Pancreas (tissue), 10 donors: ENCODE measurements around the gene CYP11A1. TPM values are rescaled to one million over a fixed set of nuclear protein-coding genes. Genes with fewer than 3 reads are reported as not detected.
A peak's percentile ranks its signal among the peaks of the same experiment; 100 is the strongest.
"Not testable (repeated sequence)": the region's sequence is repeated elsewhere in the genome, so short reads cannot be mapped to it uniquely, and the experiment has no call there.

Experiments used
- ATAC-seq, 4 donors: fragments of 200-7000 bp; cut with Tn5 transposase; one replicate each; pipeline versions ENCODE4 v1.8.0 to v1.9.1; 2020; ENCODE audit warnings: mild to moderate bottlenecking in 4 of 4, moderate library complexity in 4 of 4
- DNase-seq, 6 donors: peaks; one replicate each; pipeline ENCODE4 v3.0.0-alpha.2; 2020
- FAIRE-seq: peaks from 2 replicates; lab custom pipeline; 2012; peaks lifted over from hg19 to GRCh38; lab: Jason Lieb, UNC
- H3K27ac ChIP-seq, 4 donors: fragments of 200-600 bp; sonication (generic); 1 replicate in 3 of 4; 2 replicates in 1 of 4; pipeline versions ENCODE4 v1.5.0 to v1.8.0; 2020
- H3K27me3 ChIP-seq, 4 donors: fragments of 200-600 bp; one replicate each; pipeline ENCODE4 v1.8.0; 2021
- H3K36me3 ChIP-seq, 3 donors: fragments of 200-600 bp; sonication (generic) in 1 of 3; one replicate each; pipeline versions ENCODE4 v1.5.0 to v1.8.0; 2020 to 2021
- H3K4me1 ChIP-seq, 3 donors: fragments of 200-600 bp; one replicate each; pipeline ENCODE4 v1.8.0; 2021
- H3K4me3 ChIP-seq, 4 donors: fragments of 200-600 bp; sonication (generic) in 2 of 4; one replicate each; pipeline versions ENCODE4 v1.5.0 to v1.8.0; 2020 to 2021
- H3K9me3 ChIP-seq, 4 donors: fragments of 200-600 bp; one replicate each; pipeline ENCODE4 v1.8.0; 2021
- CTCF ChIP-seq, 4 donors: fragments of 200-600 bp; sonication (generic) in 3 of 4; IDR thresholded peaks; one replicate each; pipeline versions ENCODE4 v1.5.0 to v1.8.0; 2021; ENCODE audit warnings: antibody characterized with exemption in 4 of 4
- WGBS, 2 donors: extraction: QIAGEN DNeasy Blood & Tissue Kit; methylation state at CpG; one replicate each; pipeline ENCODE4 v1.1.7; 2013; 5-methylcytosine and 5-hydroxymethylcytosine counted together
- intact Hi-C, 3 donors: fragments of 100-400 bp; cut with DNase I; formaldehyde crosslinking; loops; one replicate each; pipeline versions ENCODE4 v1.11.1 to v1.14.2; 2022
- polyA plus RNA-seq, 2 donors: library from polyadenylated mRNA; stranded (reverse); fragments of 200-250 nt; gene quantifications; one replicate each; pipeline ENCODE4 v1.2.3, GENCODE V29; 2013
- total RNA-seq, 6 donors: library from RNA; stranded (reverse); fragmentation: NEBNext Ultra II Directional in 4 of 6; extraction: Animal tissue kit (Norgen Biotek cat#: 25700) in 4 of 6; gene quantifications; one replicate each; pipeline versions ENCODE4 v1.2.1 to v1.2.4, GENCODE V29; 2021 to 2023
- donor health status: healthy with polysubstance abuse.
- donor health status: DM: no; HTN: no; CAD: no; lungs with moderate emphysema.
- donor health status: DM: no; HTN: no; CAD: no.
- donor health status: control.
- donor health status: control.
- donor health status: Bipolar disorder and iron deficiency.
- donor health status: DM: yes; HTN: yes; CAD: no.
- donor health status: DM: no; HTN: no; CAD: no.
- donor health status: DM: no; HTN: no; CAD: no.
- donor health status: DM: yes; HTN: yes; CAD: no.

Gene CYP11A1
- total and polyA plus RNA-seq, 8 donors = 0.09 to 0.66 (median 0.28) TPM; not detected in 3

DNA sequence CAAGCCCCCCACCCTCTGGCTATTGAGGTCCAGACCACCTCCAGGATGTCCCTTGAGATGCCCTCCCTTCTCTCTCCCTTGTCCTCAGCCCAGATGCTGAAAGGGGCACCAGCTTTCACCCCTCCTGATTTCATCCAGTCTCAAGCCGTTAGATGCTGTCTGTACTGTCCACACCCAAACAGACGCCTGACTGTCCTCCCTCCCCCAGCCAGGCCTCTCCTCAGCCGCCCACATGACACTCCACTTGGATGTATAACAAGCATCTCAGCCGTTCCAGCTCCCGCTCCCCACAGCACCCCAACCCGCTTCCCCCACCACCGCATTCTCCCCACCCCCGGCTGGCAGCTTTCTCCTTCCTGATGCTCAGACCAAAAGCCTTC, 25.0 kb upstream of the CYP11A1 start:
- no peaks in the 10 kb centered on the region for H3K4me1 ChIP-seq
- ATAC-seq = no peak
- H3K27me3 ChIP-seq = no peaks in the 10 kb centered on the region
- WGBS, 2 donors = 51 to 59% methylated on average over 7 to 8 of the region's 8 CpGs
- FAIRE-seq = no peak
- no peak overlapping the region for H3K4me3 ChIP-seq
- no peak for TF ChIP-seq CTCF (IDR thresholded peaks at IDR 0.05)
- no peaks in the 10 kb centered on the region for H3K9me3 ChIP-seq
- intact Hi-C loops = no loop called here
- no peak overlapping the region for H3K27ac ChIP-seq
- DNase-seq = no peak
- no peaks in the 10 kb centered on the region for H3K36me3 ChIP-seq

DNA sequence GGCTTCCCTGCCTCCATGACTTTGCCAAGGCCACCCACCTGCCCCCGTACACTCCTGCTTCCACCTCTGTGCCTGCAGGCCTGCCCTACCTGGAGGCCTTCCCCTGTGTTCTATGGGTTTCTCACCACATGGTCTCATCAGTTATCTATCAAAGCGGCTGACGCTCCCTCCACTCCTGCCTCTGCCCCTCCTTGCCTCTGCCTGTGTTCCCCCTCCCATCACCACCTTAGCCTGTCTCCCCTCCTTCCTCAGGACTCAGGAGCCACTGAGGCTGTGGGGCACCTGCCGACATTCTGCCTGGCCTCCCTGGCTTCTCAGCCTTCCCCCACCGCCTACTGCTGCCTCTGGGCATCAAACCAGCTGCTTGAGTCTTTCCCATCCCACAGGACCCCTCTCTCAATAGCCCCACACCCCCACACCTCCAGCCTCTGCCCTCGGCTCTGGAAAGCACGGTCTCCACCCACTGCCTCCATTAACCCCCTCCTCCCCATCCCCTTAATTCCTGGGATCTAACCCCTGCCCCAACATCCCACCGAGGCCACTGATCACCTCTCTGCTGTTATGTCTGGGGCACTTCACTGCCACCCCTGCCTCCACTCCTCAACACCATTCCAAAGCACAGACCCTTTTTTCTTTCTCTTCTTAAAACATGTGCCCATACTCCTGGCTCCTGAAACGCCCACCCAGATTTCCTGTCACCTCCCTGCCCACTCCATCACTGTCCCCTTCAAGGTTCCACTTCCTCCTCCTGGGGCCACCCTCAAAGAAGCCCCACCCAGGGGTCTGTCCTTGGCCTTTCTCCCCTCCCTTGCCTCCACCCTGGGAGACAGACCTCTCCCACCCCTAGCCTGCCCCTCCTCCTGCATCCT, 24.4 kb upstream of the CYP11A1 start:
- no peaks in the 10 kb centered on the region for H3K4me1 ChIP-seq
- DNase-seq (no peak), ATAC-seq (no peak), FAIRE-seq (no peak)
- H3K36me3 ChIP-seq = no peaks in the 10 kb centered on the region
- no peak overlapping the region for H3K27ac ChIP-seq
- TF ChIP-seq CTCF (IDR thresholded peaks at IDR 0.05) = no peak
- H3K4me3 ChIP-seq = no peak overlapping the region
- H3K27me3 ChIP-seq = no peaks in the 10 kb centered on the region
- WGBS, 2 donors = 67 to 70% methylated on average over 9 of the region's 9 CpGs
- intact Hi-C loops = no loop called here
- H3K9me3 ChIP-seq = no peaks in the 10 kb centered on the region

- no peak for DNase-seq
- Histone ChIP-seq H3K4me3 (no peak overlapping the region), H3K4me1 (no peaks in the 10 kb centered on the region), H3K27ac (no peak overlapping the region), H3K9me3 (no peaks in the 10 kb centered on the region), H3K27me3 (no peaks in the 10 kb centered on the region), H3K36me3 (no peaks in the 10 kb centered on the region)
- no peak for ATAC-seq
- intact Hi-C loops = no loop called here
- FAIRE-seq = no peak
- WGBS, 2 donors = 75 to 83% methylated on average over 12 of the region's 12 CpGs
- no peak for TF ChIP-seq CTCF (IDR thresholded peaks at IDR 0.05)
Measured at GRCh38 chr15:74390647-74391288, 23.3 kb upstream of the CYP11A1 start.

DNA sequence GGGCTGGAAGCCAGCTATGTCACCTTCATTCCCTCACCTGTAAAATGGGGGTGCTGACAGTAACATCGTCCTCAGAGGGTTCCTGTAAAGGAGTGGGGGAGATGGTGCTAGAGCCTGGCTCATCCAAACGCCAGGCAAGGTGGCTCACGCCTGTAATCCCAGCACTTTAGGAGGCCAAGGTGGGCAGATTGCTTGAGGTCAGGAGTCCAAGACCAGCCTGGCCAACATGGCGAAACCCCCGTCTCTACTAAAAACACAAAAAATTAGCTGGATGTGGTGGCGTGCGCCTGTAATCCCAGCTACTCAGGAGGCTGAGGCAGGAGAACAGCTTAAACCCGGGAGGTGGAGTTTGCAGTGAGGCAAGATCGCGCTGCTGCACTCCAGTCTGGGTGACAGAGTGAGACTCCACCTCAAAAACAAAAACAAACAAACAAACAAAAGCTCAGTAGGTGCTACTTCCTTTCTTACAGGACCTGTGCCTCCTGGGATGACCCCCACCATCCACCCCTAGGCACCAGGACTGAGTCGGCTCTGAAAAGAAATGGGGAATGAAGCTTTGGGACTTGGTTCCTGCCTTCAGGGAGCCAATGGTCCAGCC, 22.7 kb upstream of the CYP11A1 start:
- H3K4me1 ChIP-seq, ATAC-seq, FAIRE-seq, H3K27ac ChIP-seq, DNase-seq, H3K9me3 ChIP-seq, H3K4me3 ChIP-seq, H3K27me3 ChIP-seq, H3K36me3 ChIP-seq, intact Hi-C loops: not testable (repeated sequence)
- WGBS, 2 donors = 81 to 91% methylated on average over 11 of the region's 11 CpGs

DNA sequence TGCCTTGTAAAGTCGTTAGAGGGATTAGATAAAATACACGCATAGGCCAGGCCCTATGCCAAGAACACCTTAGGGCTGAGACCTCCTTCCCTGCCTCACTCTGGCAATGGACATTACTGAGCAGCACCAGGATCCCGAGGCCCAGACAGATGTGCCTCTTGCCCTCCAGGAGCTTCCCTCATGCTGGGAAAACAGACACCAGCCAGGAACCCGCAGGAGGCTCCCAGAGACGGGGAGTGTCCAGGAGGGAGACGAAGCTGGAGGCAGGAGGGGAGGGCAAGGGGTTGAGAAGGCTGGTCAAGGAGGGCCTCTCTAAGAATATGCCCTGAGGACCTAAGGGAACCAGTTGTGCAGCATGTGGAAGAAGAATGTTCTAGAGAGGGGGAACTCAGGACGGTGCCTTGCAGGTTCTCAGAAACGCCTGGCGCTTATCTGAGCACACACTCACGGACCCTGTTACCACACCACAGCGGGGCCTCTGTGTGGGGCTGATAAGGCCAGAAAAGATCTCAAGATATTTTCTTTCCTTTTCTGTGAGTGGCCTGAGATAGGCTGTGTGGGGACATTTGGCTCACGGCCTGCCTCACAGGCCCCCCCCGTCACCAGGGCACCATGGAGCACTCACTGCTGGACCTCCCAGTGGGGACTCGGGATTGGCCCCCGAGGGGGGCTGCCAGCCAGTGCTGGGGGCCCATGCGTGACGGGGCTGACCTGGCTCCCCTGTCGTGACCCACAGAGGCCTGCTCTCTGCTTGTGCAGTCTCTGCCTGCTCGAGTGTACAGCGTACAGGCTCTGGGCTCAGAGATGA, 22.0 kb upstream of the CYP11A1 start:
- Histone ChIP-seq H3K27ac (no peak overlapping the region), H3K4me3 (no peak overlapping the region), H3K4me1 (no peaks in the 10 kb centered on the region), H3K9me3 (no peaks in the 10 kb centered on the region), H3K27me3 (no peaks in the 10 kb centered on the region), H3K36me3 (no peaks in the 10 kb centered on the region)
- intact Hi-C loops = loop anchor here in 1 of 3 donors (10.0 kb wide), 2 partner anchors 235 to 365 kb away; no protein-coding TSS in a partner anchor
- FAIRE-seq (no peak), DNase-seq (peak in 2 of 6 donors; percentile 48 to 57), ATAC-seq (no peak)
- 65 to 67% methylated on average over 20 of the region's 20 CpGs for WGBS, 2 donors
- TF ChIP-seq CTCF (IDR thresholded peaks at IDR 0.05) = no peak
